ENCODE data around the gene SMTN. TPM values are rescaled to one million over a fixed set of nuclear protein-coding genes. Genes with fewer than 3 reads are reported as not detected.

SMTN gene
- total and polyA plus RNA-seq, 2 donors, result 4.5 to 26.3 TPM

GRCh38 chr22:31087744-31088215, 6.7 kb downstream of the SMTN start:
- Histone ChIP-seq H3K9me3 (ENCODE audit: control insufficient read depth in 2 of 2, insufficient read depth in 1 of 2, low read length in 1 of 2) (no peaks in the 10 kb centered on the region), H3K4me3 (ENCODE audit: low read length in 2 of 2) (no peak overlapping the region), H3K27ac (ENCODE audit: low read depth in 1 of 2, low read length in 1 of 2) (no peak overlapping the region), H3K27me3 (ENCODE audit: control insufficient read depth in 2 of 2, insufficient read depth in 1 of 2, low read length in 1 of 2) (no peaks in the 10 kb centered on the region), H3K4me1 (ENCODE audit: control insufficient read depth in 2 of 2, insufficient read depth in 2 of 2, low read length in 2 of 2) (peaks cover 6 to 26% of the 10 kb centered on the region in 2 donors), H3K36me3 (ENCODE audit: control insufficient read depth in 2 of 2, insufficient read depth in 2 of 2, low read length in 1 of 2) (peaks cover 11 to 41% of the 10 kb centered on the region in 2 donors)
- DNase-seq (ENCODE audit: low read depth in 6 of 9, low spot score in 9 of 9), result no peak
- 97% methylated on average over 21 of the region's 21 CpGs for WGBS

GRCh38 chr22:31088233-31088986, 7.3 kb downstream of the SMTN start:
- Histone ChIP-seq H3K4me3 (ENCODE audit: low read length in 2 of 2) (no peak overlapping the region), H3K27me3 (ENCODE audit: control insufficient read depth in 2 of 2, insufficient read depth in 1 of 2, low read length in 1 of 2) (no peaks in the 10 kb centered on the region), H3K36me3 (ENCODE audit: control insufficient read depth in 2 of 2, insufficient read depth in 2 of 2, low read length in 1 of 2) (peaks cover 11 to 45% of the 10 kb centered on the region in 2 donors), H3K27ac (ENCODE audit: low read depth in 1 of 2, low read length in 1 of 2) (no peak overlapping the region), H3K4me1 (ENCODE audit: control insufficient read depth in 2 of 2, insufficient read depth in 2 of 2, low read length in 2 of 2) (peaks cover 2 to 20% of the 10 kb centered on the region in 2 donors), H3K9me3 (ENCODE audit: control insufficient read depth in 2 of 2, insufficient read depth in 1 of 2, low read length in 1 of 2) (no peaks in the 10 kb centered on the region)
- no peak for DNase-seq (ENCODE audit: low read depth in 6 of 9, low spot score in 9 of 9)
- 98% methylated on average over 26 of the region's 26 CpGs for WGBS

- H3K27me3 ChIP-seq (ENCODE audit: control insufficient read depth in 2 of 2, insufficient read depth in 1 of 2, low read length in 1 of 2), result no peaks in the 10 kb centered on the region
- peaks cover 11 to 53% of the 10 kb centered on the region in 2 donors for H3K36me3 ChIP-seq (ENCODE audit: control insufficient read depth in 2 of 2, insufficient read depth in 2 of 2, low read length in 1 of 2)
- no peak overlapping the region for H3K27ac ChIP-seq (ENCODE audit: low read depth in 1 of 2, low read length in 1 of 2)
- H3K9me3 ChIP-seq (ENCODE audit: control insufficient read depth in 2 of 2, insufficient read depth in 1 of 2, low read length in 1 of 2), result no peaks in the 10 kb centered on the region
- H3K4me1 ChIP-seq (ENCODE audit: control insufficient read depth in 2 of 2, insufficient read depth in 2 of 2, low read length in 2 of 2), result peaks cover under 1 to 10% of the 10 kb centered on the region in 2 donors
- DNase-seq (ENCODE audit: low read depth in 6 of 9, low spot score in 9 of 9), result no peak
- no peak overlapping the region for H3K4me3 ChIP-seq (ENCODE audit: low read length in 2 of 2)
- WGBS, result 74% methylated on average over 9 of the region's 9 CpGs
Observed at GRCh38 chr22:31089160-31090100, 8.3 kb downstream of the SMTN start.

- peaks cover 0 to 3% of the 10 kb centered on the region in 2 donors for H3K4me1 ChIP-seq (ENCODE audit: control insufficient read depth in 2 of 2, insufficient read depth in 2 of 2, low read length in 2 of 2)
- no peak overlapping the region for H3K4me3 ChIP-seq (ENCODE audit: low read length in 2 of 2)
- H3K27ac ChIP-seq (ENCODE audit: low read depth in 1 of 2, low read length in 1 of 2), result no peak overlapping the region
- H3K36me3 ChIP-seq (ENCODE audit: control insufficient read depth in 2 of 2, insufficient read depth in 2 of 2, low read length in 1 of 2), result peaks cover 11 to 58% of the 10 kb centered on the region in 2 donors
- 96% methylated on average over 15 of the region's 15 CpGs for WGBS
- H3K27me3 ChIP-seq (ENCODE audit: control insufficient read depth in 2 of 2, insufficient read depth in 1 of 2, low read length in 1 of 2), result no peaks in the 10 kb centered on the region
- DNase-seq (ENCODE audit: low read depth in 6 of 9, low spot score in 9 of 9), result no peak
- H3K9me3 ChIP-seq (ENCODE audit: control insufficient read depth in 2 of 2, insufficient read depth in 1 of 2, low read length in 1 of 2), result no peaks in the 10 kb centered on the region
Observed at GRCh38 chr22:31090217-31091085, 9.3 kb downstream of the SMTN start.

GRCh38 chr22:31091106-31091975, 10.2 kb downstream of the SMTN start:
- 98% methylated on average over 29 of the region's 29 CpGs for WGBS
- no peaks in the 10 kb centered on the region for H3K9me3 ChIP-seq (ENCODE audit: control insufficient read depth in 2 of 2, insufficient read depth in 1 of 2, low read length in 1 of 2)
- peaks cover 11 to 64% of the 10 kb centered on the region in 2 donors for H3K36me3 ChIP-seq (ENCODE audit: control insufficient read depth in 2 of 2, insufficient read depth in 2 of 2, low read length in 1 of 2)
- H3K4me3 ChIP-seq (ENCODE audit: low read length in 2 of 2), result no peak overlapping the region
- H3K4me1 ChIP-seq (ENCODE audit: control insufficient read depth in 2 of 2, insufficient read depth in 2 of 2, low read length in 2 of 2), result no peaks in the 10 kb centered on the region
- DNase-seq (ENCODE audit: low read depth in 6 of 9, low spot score in 9 of 9), result no peak
- no peaks in the 10 kb centered on the region for H3K27me3 ChIP-seq (ENCODE audit: control insufficient read depth in 2 of 2, insufficient read depth in 1 of 2, low read length in 1 of 2)
- H3K27ac ChIP-seq (ENCODE audit: low read depth in 1 of 2, low read length in 1 of 2), result no peak overlapping the region

GRCh38 chr22:31092161-31092560, 11.0 kb downstream of the SMTN start:
- Histone ChIP-seq H3K36me3 (ENCODE audit: control insufficient read depth in 2 of 2, insufficient read depth in 2 of 2, low read length in 1 of 2) (peaks cover 14 to 60% of the 10 kb centered on the region in 2 donors), H3K27me3 (ENCODE audit: control insufficient read depth in 2 of 2, insufficient read depth in 1 of 2, low read length in 1 of 2) (no peaks in the 10 kb centered on the region), H3K27ac (ENCODE audit: low read depth in 1 of 2, low read length in 1 of 2) (no peak overlapping the region), H3K9me3 (ENCODE audit: control insufficient read depth in 2 of 2, insufficient read depth in 1 of 2, low read length in 1 of 2) (no peaks in the 10 kb centered on the region), H3K4me1 (ENCODE audit: control insufficient read depth in 2 of 2, insufficient read depth in 2 of 2, low read length in 2 of 2) (no peaks in the 10 kb centered on the region), H3K4me3 (ENCODE audit: low read length in 2 of 2) (no peak overlapping the region)
- 99% methylated on average over 9 of the region's 9 CpGs for WGBS
- DNase-seq (ENCODE audit: low read depth in 6 of 9, low spot score in 9 of 9), result no peak

GRCh38 chr22:31093086-31093850, 12.2 kb downstream of the SMTN start:
- Histone ChIP-seq H3K36me3 (ENCODE audit: control insufficient read depth in 2 of 2, insufficient read depth in 2 of 2, low read length in 1 of 2) (peaks cover 19 to 55% of the 10 kb centered on the region in 2 donors), H3K4me1 (ENCODE audit: control insufficient read depth in 2 of 2, insufficient read depth in 2 of 2, low read length in 2 of 2) (no peaks in the 10 kb centered on the region), H3K9me3 (ENCODE audit: control insufficient read depth in 2 of 2, insufficient read depth in 1 of 2, low read length in 1 of 2) (no peaks in the 10 kb centered on the region), H3K4me3 (ENCODE audit: low read length in 2 of 2) (no peak overlapping the region), H3K27me3 (ENCODE audit: control insufficient read depth in 2 of 2, insufficient read depth in 1 of 2, low read length in 1 of 2) (no peaks in the 10 kb centered on the region), H3K27ac (ENCODE audit: low read depth in 1 of 2, low read length in 1 of 2) (no peak overlapping the region)
- DNase-seq (ENCODE audit: low read depth in 6 of 9, low spot score in 9 of 9), result no peak
- WGBS, result 97% methylated on average over 33 of the region's 33 CpGs
